Activated naive CD8-positive, alpha-beta T cell treated with anti-CD3 and anti-CD28 coated beads for 36 hours (primary cell): ENCODE data around the gene PTPA. TPM values are rescaled to one million over a fixed set of nuclear protein-coding genes. Genes with fewer than 3 reads are reported as not detected.
A peak's percentile ranks its signal among the peaks of the same experiment; 100 is the strongest.
"Not testable (repeated sequence)": the region's sequence is repeated elsewhere in the genome, so short reads cannot be mapped to it uniquely, and the experiment has no call there.

Experiments used
- DNase-seq: peaks from one replicate; pipeline ENCODE4 v3.0.0; 2021
- H3K27ac Mint-ChIP-seq: one replicate; pipeline ENCODE4 v1.8.0; 2022; ENCODE audit warnings: mild to moderate bottlenecking, moderate library complexity, mixed read lengths
- H3K27me3 Mint-ChIP-seq: one replicate; pipeline ENCODE4 v1.8.0; 2022; ENCODE audit warnings: mild to moderate bottlenecking, mixed read lengths
- H3K36me3 Mint-ChIP-seq: one replicate; pipeline ENCODE4 v1.8.0; 2021; ENCODE audit warnings: mild to moderate bottlenecking, mixed read lengths
- H3K4me1 Mint-ChIP-seq: one replicate; pipeline ENCODE4 v1.8.0; 2021; ENCODE audit warnings: mixed read lengths
- H3K4me3 Mint-ChIP-seq: one replicate; pipeline ENCODE4 v1.8.0; 2022; ENCODE audit warnings: mild to moderate bottlenecking, moderate library complexity, mixed read lengths
- H3K9me3 Mint-ChIP-seq: one replicate; pipeline ENCODE4 v1.8.0; 2022; ENCODE audit warnings: mixed read lengths
- total RNA-seq, 2 experiments: library from RNA; stranded (reverse); gene quantifications; one replicate each; pipeline ENCODE4 v1.2.3, GENCODE V29; 2021

PTPA gene
- total RNA-seq, 2 experiments from 2014 or later, result 101 to 104 TPM

DNA sequence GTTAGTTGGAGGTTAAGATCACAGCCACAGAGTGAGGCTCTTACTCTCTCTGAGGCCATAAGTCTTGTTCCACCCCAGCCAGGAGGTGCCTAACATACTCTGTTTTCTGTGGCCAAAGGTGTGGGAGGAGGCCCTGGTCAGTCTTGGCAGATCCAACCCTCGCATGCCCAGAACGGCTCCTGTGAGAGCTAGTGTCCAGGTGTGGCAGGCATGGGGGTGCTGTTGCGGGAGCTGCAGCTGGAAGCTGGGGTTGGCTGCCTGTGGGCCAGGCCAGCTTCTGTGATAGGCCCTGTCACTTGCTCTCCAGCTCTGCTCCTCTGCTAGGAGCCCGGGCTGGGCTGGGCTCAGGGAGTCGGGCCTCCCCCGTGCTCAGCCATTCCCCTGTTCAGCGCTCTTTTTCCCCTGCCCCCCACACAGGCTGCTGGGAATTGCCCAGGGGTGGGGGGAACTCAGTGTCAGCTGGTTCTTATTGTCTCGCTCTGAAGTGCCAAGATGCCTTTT, 35.3 kb downstream of the PTPA start:
- H3K4me3 Mint-ChIP-seq, result no peak overlapping the region
- H3K36me3 Mint-ChIP-seq, result peaks cover 15% of the 10 kb centered on the region
- no peaks in the 10 kb centered on the region for H3K9me3 Mint-ChIP-seq
- no peaks in the 10 kb centered on the region for H3K27me3 Mint-ChIP-seq
- DNase-seq, result no peak
- peaks cover 17% of the 10 kb centered on the region for H3K4me1 Mint-ChIP-seq
- H3K27ac Mint-ChIP-seq, result no peak overlapping the region

DNA sequence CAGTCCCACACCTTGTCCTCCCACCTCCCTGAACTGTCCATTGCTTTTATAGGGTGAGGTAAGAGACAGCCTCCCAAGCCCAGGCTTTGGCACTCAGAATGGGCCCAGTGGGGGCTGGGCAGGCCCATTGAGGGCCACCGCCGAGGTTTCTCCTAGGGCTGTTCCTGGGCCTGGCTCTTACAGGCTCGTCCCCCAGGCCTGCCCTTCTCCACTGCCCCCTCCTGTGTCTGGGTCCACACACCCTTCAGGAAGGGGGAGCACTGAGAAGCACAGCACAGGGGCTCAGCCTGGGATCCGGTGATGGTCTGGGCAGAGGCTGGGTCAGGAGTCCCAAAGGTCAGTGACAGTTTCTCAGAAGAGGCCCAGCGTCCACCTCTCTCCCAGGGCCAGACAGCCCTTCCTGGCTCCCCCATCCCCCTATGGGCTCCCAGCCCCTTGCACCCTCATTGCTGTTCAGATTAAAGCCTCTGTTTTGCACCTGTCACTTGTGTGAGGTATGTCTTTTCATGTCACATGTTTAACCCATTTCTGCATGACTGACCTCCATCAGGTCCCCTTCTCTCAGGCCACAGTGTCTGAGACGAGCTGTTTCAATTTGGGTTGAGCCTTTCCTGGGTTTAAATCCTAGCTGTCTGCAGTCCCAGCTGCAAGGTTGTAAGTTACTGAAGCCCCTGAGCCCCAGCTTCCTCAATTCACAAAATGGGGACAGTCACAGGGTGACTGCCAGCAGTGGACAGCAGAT, 37.4 kb downstream of the PTPA start:
- peaks cover 5% of the 10 kb centered on the region for H3K4me1 Mint-ChIP-seq
- no peak for DNase-seq
- no peak overlapping the region for H3K4me3 Mint-ChIP-seq
- H3K27me3 Mint-ChIP-seq, result no peaks in the 10 kb centered on the region
- no peak overlapping the region for H3K27ac Mint-ChIP-seq
- H3K9me3 Mint-ChIP-seq, result no peaks in the 10 kb centered on the region
- peaks cover 6% of the 10 kb centered on the region for H3K36me3 Mint-ChIP-seq

DNA sequence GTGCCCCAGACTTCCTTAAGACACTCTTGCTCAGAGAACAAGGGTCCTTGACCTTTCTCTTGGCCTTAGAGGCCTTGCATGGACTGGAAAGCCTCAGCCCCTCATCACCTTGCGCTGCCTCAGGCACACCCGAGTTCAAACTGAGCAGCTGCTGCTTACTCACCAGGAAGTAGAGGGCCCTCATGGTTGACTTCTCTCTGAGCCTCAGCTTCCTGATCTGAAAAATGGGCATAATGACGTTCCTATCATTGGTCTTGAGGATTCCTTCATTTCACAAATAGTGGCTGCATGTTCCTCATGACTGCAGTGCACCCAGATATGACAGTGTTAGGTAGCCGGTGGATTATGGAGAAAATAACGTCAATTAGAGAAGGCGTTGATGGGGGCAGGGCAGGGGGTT, 38.2 kb downstream of the PTPA start:
- Mint-ChIP-seq H3K4me1 (peaks cover 1% of the 10 kb centered on the region), H3K27ac (peak overlapping the region; percentile 9), H3K4me3 (no peak overlapping the region)

DNA sequence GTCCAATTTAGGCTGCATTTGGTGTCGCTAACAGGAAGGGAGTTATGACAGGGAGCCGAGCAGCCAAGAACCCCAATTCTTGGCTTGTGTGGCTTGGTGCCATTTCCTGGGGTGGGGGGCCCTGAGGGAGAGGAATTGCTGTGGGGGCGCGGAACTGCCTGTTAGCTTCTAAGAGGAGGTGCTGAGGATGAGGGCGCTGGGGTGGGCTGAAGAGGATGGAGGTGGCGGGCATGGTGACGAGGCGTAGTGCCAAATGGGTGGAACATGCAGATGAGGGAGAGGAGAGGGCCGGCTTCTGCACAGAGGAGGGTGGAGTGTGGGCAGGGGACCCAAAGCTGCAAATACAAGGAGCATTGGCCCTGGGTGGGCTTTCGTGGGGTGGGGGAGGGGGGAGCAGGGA, 38.9 kb downstream of the PTPA start:
- Mint-ChIP-seq H3K9me3 (no peaks in the 10 kb centered on the region), H3K4me3 (no peak overlapping the region), H3K36me3 (no peaks in the 10 kb centered on the region), H3K27ac (peak overlapping the region; percentile 49), H3K4me1 (peaks cover 1% of the 10 kb centered on the region), H3K27me3 (no peaks in the 10 kb centered on the region)
- DNase-seq, result no peak

More for the DNA sequence above, 38.2 kb downstream of the PTPA start:
- Mint-ChIP-seq H3K9me3 (no peaks in the 10 kb centered on the region), H3K27me3 (no peaks in the 10 kb centered on the region), H3K36me3 (no peaks in the 10 kb centered on the region)
- no peak for DNase-seq

- Mint-ChIP-seq H3K4me3 (no peak overlapping the region), H3K27me3 (no peaks in the 10 kb centered on the region), H3K4me1 (peaks cover 1% of the 10 kb centered on the region), H3K9me3 (no peaks in the 10 kb centered on the region), H3K27ac (no peak overlapping the region), H3K36me3 (no peaks in the 10 kb centered on the region)
- no peak for DNase-seq
Observed at GRCh38 chr9:129150672-129151211, 39.5 kb downstream of the PTPA start.

- H3K27ac Mint-ChIP-seq, result no peak overlapping the region
- no peaks in the 10 kb centered on the region for H3K9me3 Mint-ChIP-seq
- H3K27me3 Mint-ChIP-seq, result no peaks in the 10 kb centered on the region
- H3K36me3 Mint-ChIP-seq, result no peaks in the 10 kb centered on the region
- H3K4me1 Mint-ChIP-seq, result no peaks in the 10 kb centered on the region
- no peak for DNase-seq
- no peak overlapping the region for H3K4me3 Mint-ChIP-seq
Observed at GRCh38 chr9:129151469-129151868, 40.3 kb downstream of the PTPA start.

GRCh38 chr9:129154866-129155477, 43.8 kb downstream of the PTPA start:
- no peak overlapping the region for H3K27ac Mint-ChIP-seq
- H3K4me3 Mint-ChIP-seq, result no peak overlapping the region
- no peaks in the 10 kb centered on the region for H3K36me3 Mint-ChIP-seq
- no peak for DNase-seq
- H3K9me3 Mint-ChIP-seq, result no peaks in the 10 kb centered on the region
- no peaks in the 10 kb centered on the region for H3K4me1 Mint-ChIP-seq
- no peaks in the 10 kb centered on the region for H3K27me3 Mint-ChIP-seq

DNA sequence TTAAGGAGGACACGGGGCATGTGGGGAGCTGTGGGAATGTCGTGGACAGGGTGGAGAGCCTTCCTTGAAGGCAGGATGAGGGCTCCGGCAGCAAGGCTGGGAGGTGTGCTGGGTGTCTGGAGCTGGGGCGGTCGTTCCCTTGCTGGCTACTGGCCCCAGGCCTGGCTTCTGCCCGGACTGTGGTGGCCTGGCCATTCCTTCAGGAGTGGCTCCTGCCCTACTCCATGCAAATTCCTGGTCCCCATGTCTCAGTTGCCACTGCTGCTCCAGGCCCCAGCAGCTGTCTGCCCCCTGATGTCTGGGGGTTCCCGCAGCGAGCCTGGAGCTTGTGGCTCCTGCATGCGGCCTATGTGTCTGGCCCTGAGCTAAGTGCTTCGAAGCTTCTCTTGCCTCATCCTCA, 44.9 kb downstream of the PTPA start:
- H3K4me1 Mint-ChIP-seq, result no peaks in the 10 kb centered on the region
- H3K9me3 Mint-ChIP-seq, result no peaks in the 10 kb centered on the region
- H3K27ac Mint-ChIP-seq, result no peak overlapping the region

GRCh38 chr9:129160712-129161533, 49.7 kb downstream of the PTPA start:
- Mint-ChIP-seq H3K4me1 (no peaks in the 10 kb centered on the region), H3K9me3 (no peaks in the 10 kb centered on the region), H3K4me3 (no peak overlapping the region), H3K36me3 (no peaks in the 10 kb centered on the region), H3K27ac (no peak overlapping the region), H3K27me3 (no peaks in the 10 kb centered on the region)
- DNase-seq, result no peak

More for the DNA sequence above, 44.9 kb downstream of the PTPA start:
- no peak for DNase-seq
- Mint-ChIP-seq H3K27me3 (no peaks in the 10 kb centered on the region), H3K36me3 (no peaks in the 10 kb centered on the region), H3K4me3 (no peak overlapping the region)

GRCh38 chr9:129161534-129161837, 50.3 kb downstream of the PTPA start:
- Mint-ChIP-seq H3K4me3 (no peak overlapping the region), H3K27ac (no peak overlapping the region), H3K36me3 (no peaks in the 10 kb centered on the region), H3K4me1 (no peaks in the 10 kb centered on the region), H3K27me3 (no peaks in the 10 kb centered on the region), H3K9me3 (no peaks in the 10 kb centered on the region)
- no peak for DNase-seq

GRCh38 chr9:129162497-129163197, 51.4 kb downstream of the PTPA start:
- no peak overlapping the region for H3K4me3 Mint-ChIP-seq
- H3K9me3 Mint-ChIP-seq, result no peaks in the 10 kb centered on the region
- H3K27ac Mint-ChIP-seq, result no peak overlapping the region
- no peaks in the 10 kb centered on the region for H3K36me3 Mint-ChIP-seq
- peaks cover 8% of the 10 kb centered on the region for H3K4me1 Mint-ChIP-seq
- DNase-seq, result no peak
- H3K27me3 Mint-ChIP-seq, result no peaks in the 10 kb centered on the region

GRCh38 chr9:129163198-129163670, 52.0 kb downstream of the PTPA start:
- not testable (repeated sequence) for H3K36me3 Mint-ChIP-seq, H3K9me3 Mint-ChIP-seq, H3K4me3 Mint-ChIP-seq, H3K27ac Mint-ChIP-seq, DNase-seq, H3K27me3 Mint-ChIP-seq
- H3K4me1 Mint-ChIP-seq, result peaks cover 13% of the 10 kb centered on the region

GRCh38 chr9:129163753-129164152, 52.5 kb downstream of the PTPA start:
- Mint-ChIP-seq H3K4me1 (peaks cover 13% of the 10 kb centered on the region), H3K36me3 (no peaks in the 10 kb centered on the region), H3K9me3 (no peaks in the 10 kb centered on the region), H3K4me3 (no peak overlapping the region), H3K27me3 (no peaks in the 10 kb centered on the region), H3K27ac (no peak overlapping the region)
- no peak for DNase-seq

DNA sequence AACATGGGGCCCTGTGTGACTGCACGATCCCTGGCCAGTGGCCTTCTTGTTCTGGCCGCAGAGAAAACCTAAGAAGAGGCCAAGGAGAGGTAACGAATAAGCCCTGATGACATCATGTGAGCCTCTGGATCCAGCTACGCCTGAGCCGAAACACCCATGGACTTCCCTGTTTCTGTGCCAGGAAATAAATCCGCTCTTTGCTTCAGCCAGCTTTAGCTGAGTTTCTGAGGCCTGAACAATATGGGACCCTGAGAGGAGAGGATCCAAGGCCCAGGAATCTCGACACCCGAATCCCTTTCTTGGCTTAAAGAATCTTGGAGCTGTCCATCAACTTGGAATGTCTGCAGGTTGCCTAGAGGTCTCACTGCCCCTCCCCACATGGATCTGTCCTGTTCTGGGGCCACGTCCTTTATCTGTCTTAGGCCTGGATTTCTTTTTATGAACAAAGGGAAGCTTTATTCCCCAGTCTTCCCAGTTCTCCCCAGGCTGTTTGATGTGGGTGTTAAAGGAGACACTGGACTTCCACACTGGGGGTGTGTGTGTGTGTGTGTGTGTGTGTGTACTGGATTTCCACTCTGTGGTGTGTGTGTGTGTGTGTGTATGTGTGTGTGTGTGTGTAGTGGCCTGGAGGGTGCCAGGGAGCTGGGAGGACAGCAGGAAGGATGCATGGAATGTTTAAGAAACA, 53.2 kb downstream of the PTPA start:
- H3K27ac Mint-ChIP-seq, result no peak overlapping the region
- no peak overlapping the region for H3K4me3 Mint-ChIP-seq
- no peaks in the 10 kb centered on the region for H3K27me3 Mint-ChIP-seq
- H3K9me3 Mint-ChIP-seq, result no peaks in the 10 kb centered on the region
- H3K36me3 Mint-ChIP-seq, result no peaks in the 10 kb centered on the region
- DNase-seq, result no peak
- H3K4me1 Mint-ChIP-seq, result peaks cover 13% of the 10 kb centered on the region
